Heart left ventricle (tissue), 16 donors: ENCODE data around the gene DDX59. TPM values are rescaled to one million over a fixed set of nuclear protein-coding genes. Genes with fewer than 3 reads are reported as not detected.

Experiments used
- ATAC-seq, 4 donors: fragments of 200-7000 bp; cut with Tn5 transposase; one replicate each; pipeline ENCODE4 v1.9.1; 2020 to 2022; ENCODE audit warnings: moderate library complexity in 4 of 4, mild to moderate bottlenecking in 3 of 4, moderate number of reproducible peaks in 1 of 4
- DNase-seq, 5 donors: peaks; one replicate each; pipeline ENCODE4 v3.0.0-alpha.2; 2020
- H3K27ac ChIP-seq, 12 donors: fragments of 200-600 bp; sonication (generic) in 4 of 12; one replicate each; pipeline versions ENCODE4 v1.5.0 to v1.8.0; 2016 to 2022; ENCODE audit warnings: mild to moderate bottlenecking in 2 of 12
- H3K27me3 ChIP-seq, 9 donors: fragments of 200-600 bp; sonication (generic) in 2 of 9; one replicate each; pipeline versions ENCODE4 v1.5.1 to v1.8.0; 2016 to 2022; ENCODE audit warnings: mild to moderate bottlenecking in 3 of 9
- H3K36me3 ChIP-seq, 9 donors: fragments of 200-600 bp; sonication (generic) in 2 of 9; one replicate each; pipeline versions ENCODE4 v1.5.0 to v1.8.0; 2018 to 2022; ENCODE audit warnings: mild to moderate bottlenecking in 2 of 9
- H3K4me1 ChIP-seq, 12 donors: fragments of 200-600 bp; sonication (generic) in 4 of 12; one replicate each; pipeline versions ENCODE4 v1.5.0 to v1.8.0; 2016 to 2022; ENCODE audit warnings: mild to moderate bottlenecking in 3 of 12
- H3K4me3 ChIP-seq, 12 donors: fragments of 200-600 bp; sonication (generic) in 4 of 12; one replicate each; pipeline versions ENCODE4 v1.5.0 to v1.8.0; 2017 to 2022; ENCODE audit warnings: mild to moderate bottlenecking in 9 of 12, moderate library complexity in 4 of 12
- H3K9me3 ChIP-seq, 12 donors: fragments of 200-600 bp; sonication (generic) in 4 of 12; one replicate each; pipeline versions ENCODE4 v1.5.0 to v1.8.0; 2016 to 2022; ENCODE audit warnings: mild to moderate bottlenecking in 1 of 12
- CTCF ChIP-seq, 12 donors: fragments of 200-600 bp; sonication (generic) in 4 of 12; IDR thresholded peaks; one replicate each; pipeline versions ENCODE4 v1.5.0 to v1.8.0; 2018 to 2022; ENCODE audit warnings: antibody characterized with exemption in 12 of 12, mild to moderate bottlenecking in 5 of 12
- POLR2A ChIP-seq, 2 donors: fragments of 450-650 bp; IDR thresholded peaks; one replicate each; pipeline ENCODE4 v1.6.1; 2017; ENCODE audit warnings: antibody characterized with exemption in 2 of 2, mild to moderate bottlenecking in 2 of 2, moderate library complexity in 2 of 2
- WGBS, 4 donors: extraction: QIAGEN DNeasy Blood & Tissue Kit in 2 of 4; methylation state at CpG; one replicate each; pipeline versions ENCODE4 v1.1.5 to v1.1.7; 2013 to 2018; 5-methylcytosine and 5-hydroxymethylcytosine counted together
- intact Hi-C, 10 donors: fragments of 100-400 bp; cut with DNase I; formaldehyde crosslinking; loops; one replicate each; pipeline versions ENCODE4 v1.11.1 to v1.14.2; 2022
- polyA plus RNA-seq, 2 donors: library from polyadenylated mRNA; stranded (reverse); fragments of 200-250 nt; gene quantifications; one replicate each; pipeline ENCODE4 v1.2.3, GENCODE V29; 2013
- total RNA-seq, 9 donors: library from RNA; depleted of rRNA in 2 of 9; stranded (reverse); fragments of >200 nt in 2 of 9; fragmentation: NEBNext Ultra II Directional in 3 of 9; extraction: Animal tissue kit (Norgen Biotek cat#: 25700) in 3 of 9; gene quantifications; one replicate each; pipeline versions ENCODE4 v1.1.0 to v1.2.4, GENCODE V29; 2016 to 2023
- donor health status: ischemic (EF 13 %, LVEDD 7.1; RV severe dilation, severe dysfunction).
- donor health status: healthy with polysubstance abuse.
- donor health status: DM: no; HTN: yes; CAD: no.
- donor health status: DM: no; HTN: no; CAD: no.
- donor health status: ischemic (EF 25% LVEDD 6.9; RV normal size, moderate dysfunction).
- donor health status: ischemic (EF 25% LVEDD 5.7; RV mildly dilated, moderate dysfunction).
- donor health status: healthy.
- donor health status: DM: yes; HTN: yes; CAD: no.
- donor health status: ischemic (EF 35%, LVEDD 5.7; RV mildly dilated, moderate dysfunction).
- donor health status: nonischemic (EF 11% LVEDD 7.7; RV severe dilation, severe dysfunction).
- donor health status: DM: yes; HTN: yes; CAD: no.
- donor health status: PGD.
- donor health status: ischemic (EF 29% LVEDD 5.4; RV normal size, mild dysfunction).
- donor health status: nonischemic (EF 23%, LVEDD 6.1; RV moderate dilation, normal function).

DDX59 gene
- total and polyA plus RNA-seq, 11 donors: 10.0 to 21.6 (median 15.5) TPM

GRCh38 chr1:200704986-200705500 is 35.3 kb upstream of the DDX59 start:
- no peaks in the 10 kb centered on the region for H3K9me3 ChIP-seq
- no peak for ATAC-seq
- no peaks in the 10 kb centered on the region for H3K27me3 ChIP-seq
- no peak overlapping the region for H3K4me3 ChIP-seq
- TF ChIP-seq POLR2A (IDR thresholded peaks at IDR 0.05) (no peak), CTCF (IDR thresholded peaks at IDR 0.05) (no peak)
- 53 to 71% (median 61%) methylated on average over 3 of the region's 3 CpGs for WGBS, 4 donors
- H3K4me1 ChIP-seq: no peaks in the 10 kb centered on the region
- intact Hi-C loops: no loop called here
- no peaks in the 10 kb centered on the region for H3K36me3 ChIP-seq
- no peak overlapping the region for H3K27ac ChIP-seq
- DNase-seq: no peak

GRCh38 chr1:200699871-200700270 is 30.2 kb upstream of the DDX59 start:
- 29 to 70% (median 52%) methylated on average over 1 of the region's 1 CpG for WGBS, 4 donors
- no peak for ATAC-seq

GRCh38 chr1:200694738-200695137 is 25.0 kb upstream of the DDX59 start:
- H3K27me3 ChIP-seq: no peaks in the 10 kb centered on the region
- DNase-seq (no peak), ATAC-seq (no peak)
- no peak overlapping the region for H3K27ac ChIP-seq
- H3K9me3 ChIP-seq: no peaks in the 10 kb centered on the region
- intact Hi-C loops: no loop called here
- no peaks in the 10 kb centered on the region for H3K36me3 ChIP-seq
- TF ChIP-seq POLR2A (IDR thresholded peaks at IDR 0.05): no peak
- TF ChIP-seq CTCF (IDR thresholded peaks at IDR 0.05): no peak
- no peak overlapping the region for H3K4me3 ChIP-seq
- no peaks in the 10 kb centered on the region for H3K4me1 ChIP-seq
- 54 to 73% (median 66%) methylated on average over 3 of the region's 3 CpGs for WGBS, 4 donors

More at GRCh38 chr1:200699871-200700270, 30.2 kb upstream of the DDX59 start:
- Histone ChIP-seq H3K27ac (no peak overlapping the region), H3K4me3 (no peak overlapping the region), H3K4me1 (no peaks in the 10 kb centered on the region), H3K9me3 (no peaks in the 10 kb centered on the region), H3K27me3 (no peaks in the 10 kb centered on the region), H3K36me3 (no peaks in the 10 kb centered on the region)
- TF ChIP-seq POLR2A (IDR thresholded peaks at IDR 0.05) (no peak), CTCF (IDR thresholded peaks at IDR 0.05) (no peak)
- intact Hi-C loops: no loop called here
- no peak for DNase-seq

- intact Hi-C loops: no loop called here
- no peaks in the 10 kb centered on the region for H3K9me3 ChIP-seq
- H3K36me3 ChIP-seq: no peaks in the 10 kb centered on the region
- no peak for ATAC-seq
- H3K4me3 ChIP-seq: no peak overlapping the region
- no peak for DNase-seq
- H3K27me3 ChIP-seq: no peaks in the 10 kb centered on the region
- no peaks in the 10 kb centered on the region for H3K4me1 ChIP-seq
- TF ChIP-seq CTCF (IDR thresholded peaks at IDR 0.05): no peak
- no peak for TF ChIP-seq POLR2A (IDR thresholded peaks at IDR 0.05)
- H3K27ac ChIP-seq: no peak overlapping the region
Observed at GRCh38 chr1:200693327-200693726, 23.6 kb upstream of the DDX59 start.
